CD4-positive, alpha-beta T cell treated with Interleukin-6 for 4 hours (primary cell): ENCODE measurements around the gene ATP6AP1.
"Not testable (repeated sequence)": the region's sequence is repeated elsewhere in the genome, so short reads cannot be mapped to it uniquely, and the experiment has no call there.

Experiments used
- DNase-seq: peaks from one replicate; pipeline ENCODE4 v3.0.0-alpha.2; 2020; ENCODE audit warnings: mixed read lengths

ATP6AP1 gene

GRCh38 chrX:154399527-154400368, 28.7 kb upstream of the ATP6AP1 start:
- no peak for DNase-seq

GRCh38 chrX:154400369-154400817, 28.1 kb upstream of the ATP6AP1 start:
- not testable (repeated sequence) for DNase-seq

GRCh38 chrX:154401045-154401799, 27.3 kb upstream of the ATP6AP1 start:
- DNase-seq, result no peak

- no peak for DNase-seq
These were observed 26.4 kb upstream of the ATP6AP1 start for GRCh38 chrX:154401918-154402621.

- no peak for DNase-seq
These were observed 25.8 kb upstream of the ATP6AP1 start for GRCh38 chrX:154402622-154403127.

- DNase-seq, result no peak
These were observed 25.3 kb upstream of the ATP6AP1 start for GRCh38 chrX:154403192-154403591.

GRCh38 chrX:154403858-154404257, 24.6 kb upstream of the ATP6AP1 start:
- no peak for DNase-seq

GRCh38 chrX:154404625-154405192, 23.8 kb upstream of the ATP6AP1 start:
- DNase-seq, result no peak

GRCh38 chrX:154408659-154409221, 19.7 kb upstream of the ATP6AP1 start:
- no peak for DNase-seq

- peak; percentile 36 for DNase-seq
These were observed 19.1 kb upstream of the ATP6AP1 start, which contains the start of gene DNASE1L1 for GRCh38 chrX:154409222-154409871. Gene DNASE1L1 (minus strand): TSS chrX:154409254. CDS start chrX:154405568, 3,686 bp downstream.

- DNase-seq, result peak; percentile 67
These were observed 16.5 kb upstream of the ATP6AP1 start for GRCh38 chrX:154411981-154412340.

- peak; percentile 57 for DNase-seq
These were observed 16.0 kb upstream of the ATP6AP1 start for GRCh38 chrX:154412468-154412867.

- DNase-seq, result no peak
These were observed 15.3 kb upstream of the ATP6AP1 start for GRCh38 chrX:154413142-154413541.

GRCh38 chrX:154417157-154417556, 11.3 kb upstream of the ATP6AP1 start:
- no peak for DNase-seq

- no peak for DNase-seq
These were observed 9.3 kb upstream of the ATP6AP1 start for GRCh38 chrX:154419189-154419588.

GRCh38 chrX:154419688-154420401, 8.6 kb upstream of the ATP6AP1 start:
- no peak for DNase-seq

- no peak for DNase-seq
These were observed 8.1 kb upstream of the ATP6AP1 start for GRCh38 chrX:154420402-154420756.

- DNase-seq, result no peak
These were observed 1.3 kb upstream of the ATP6AP1 start for GRCh38 chrX:154426916-154427770.

GRCh38 chrX:154429711-154430110, 1.2 kb downstream of the ATP6AP1 start:
- no peak for DNase-seq

GRCh38 chrX:154430479-154430878, 2.0 kb downstream of the ATP6AP1 start:
- no peak for DNase-seq
